ENCODE results near the gene PURB.
"Not testable (repeated sequence)": the region's sequence is repeated elsewhere in the genome, so short reads cannot be mapped to it uniquely, and the experiment has no call there.

- TF ChIP-seq, protein P1, sequence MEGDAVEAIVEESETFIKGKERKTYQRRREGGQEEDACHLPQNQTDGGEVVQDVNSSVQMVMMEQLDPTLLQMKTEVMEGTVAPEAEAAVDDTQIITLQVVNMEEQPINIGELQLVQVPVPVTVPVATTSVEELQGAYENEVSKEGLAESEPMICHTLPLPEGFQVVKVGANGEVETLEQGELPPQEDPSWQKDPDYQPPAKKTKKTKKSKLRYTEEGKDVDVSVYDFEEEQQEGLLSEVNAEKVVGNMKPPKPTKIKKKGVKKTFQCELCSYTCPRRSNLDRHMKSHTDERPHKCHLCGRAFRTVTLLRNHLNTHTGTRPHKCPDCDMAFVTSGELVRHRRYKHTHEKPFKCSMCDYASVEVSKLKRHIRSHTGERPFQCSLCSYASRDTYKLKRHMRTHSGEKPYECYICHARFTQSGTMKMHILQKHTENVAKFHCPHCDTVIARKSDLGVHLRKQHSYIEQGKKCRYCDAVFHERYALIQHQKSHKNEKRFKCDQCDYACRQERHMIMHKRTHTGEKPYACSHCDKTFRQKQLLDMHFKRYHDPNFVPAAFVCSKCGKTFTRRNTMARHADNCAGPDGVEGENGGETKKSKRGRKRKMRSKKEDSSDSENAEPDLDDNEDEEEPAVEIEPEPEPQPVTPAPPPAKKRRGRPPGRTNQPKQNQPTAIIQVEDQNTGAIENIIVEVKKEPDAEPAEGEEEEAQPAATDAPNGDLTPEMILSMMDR (IDR thresholded peaks at IDR 0.05; ENCODE audit: insufficient read depth, low read length): not testable (repeated sequence)
- TF ChIP-seq POLR2AphosphoS5 (IDR thresholded peaks at IDR 0.05; ENCODE audit: low read depth); SPI1 (IDR thresholded peaks at IDR 0.05; ENCODE audit: borderline replicate concordance, low read depth): not testable (repeated sequence)
Observed at GRCh38 chr7:44842675-44843074, 42.7 kb downstream of the PURB start.

Data from HL-60 (cell line).